HCT116 (cell line): ENCODE data around the gene WDR70. TPM values are rescaled to one million over a fixed set of nuclear protein-coding genes. Genes with fewer than 3 reads are reported as not detected.

Experiments
- ATAC-seq: fragments of 200-7000 bp; cut with Tn5 transposase; 2 replicates; pipeline ENCODE4 v1.9.1; 2020; ENCODE audit warnings: mild to moderate bottlenecking, moderate library complexity
- BruUV-seq: library from RNA; stranded (reverse); fragments of 400-500 nt; replicated peaks from 2 replicates; lab custom pipeline; 2021; lab: Mats Ljungman, UMichigan
- CTCF ChIA-PET: fragments of 300-600 bp; sonication (Branson Sonifier 250); formaldehyde crosslinking; loops from one replicate; lab custom pipeline; 2021; ENCODE audit warnings: antibody characterized with exemption; lab: Charles Lee
- POLR2A ChIA-PET: fragments of 300-600, 350-600 bp; sonication (Branson Sonifier 250); formaldehyde crosslinking; loops from one replicate; lab custom pipeline; 2021; ENCODE audit warnings: antibody characterized with exemption; lab: Charles Lee
- RAD21 ChIA-PET, 2 experiments: fragments of 300-600 bp; sonication (Branson Sonifier 250); formaldehyde crosslinking; loops; one replicate each; lab custom pipeline; 2023; ENCODE audit warnings: low total read pairs in 2 of 2; ENCODE audit not compliant: uncharacterized antibody in 2 of 2, unreplicated experiment in 2 of 2, low non-redundant PET in 1 of 2; lab: Charles Lee
- DNase-seq: peaks from one replicate; pipeline ENCODE4 v3.0.0-alpha.2; 2010; ENCODE audit warnings: low read depth, low spot score
- H2AFZ ChIP-seq: fragments of 200-600 bp; shearing (Covaris generic), sonication (generic); 2 replicates; pipeline ENCODE4 v1.6.1; 2017; ENCODE audit warnings: low read depth, mixed run types, mixed read lengths, antibody characterized with exemption, low read length; ENCODE audit not compliant: poor library complexity, severe bottlenecking
- H3K27ac ChIP-seq: 2 replicates; pipeline ENCODE4 v1.5.1; 2012; ENCODE audit warnings: low read depth, low read length
- H3K27me3 ChIP-seq: fragments of 200-600 bp; sonication (generic); 2 replicates; pipeline ENCODE4 v1.6.1; 2016; ENCODE audit warnings: mixed run types, low read length, mixed read lengths; ENCODE audit not compliant: insufficient read depth
- H3K36me3 ChIP-seq, 2 experiments: fragments of 200-500 bp in 1 of 2; fragments of 200-600 bp in 1 of 2; sonication (Bioruptor generic) in 1 of 2; sonication (generic) in 1 of 2; 2 replicates each; pipeline versions ENCODE4 v1.5.1 to v1.6.1; 2014 to 2016; ENCODE audit warnings: low read length in 2 of 2, inconsistent platforms in 1 of 2, mixed read lengths in 1 of 2, mixed run types in 1 of 2; ENCODE audit not compliant: insufficient read depth in 2 of 2, control insufficient read depth in 1 of 2
- H3K4me1 ChIP-seq, 2 experiments: fragments of 200-600 bp in 1 of 2; sonication (generic) in 1 of 2; 2 replicates each; pipeline versions ENCODE4 v1.5.1 to v1.6.1; 2012 to 2017; ENCODE audit warnings: low read length in 2 of 2, inconsistent platforms in 1 of 2, mild to moderate bottlenecking in 1 of 2, mixed read lengths in 1 of 2, mixed run types in 1 of 2, moderate library complexity in 1 of 2; ENCODE audit not compliant: insufficient read depth in 2 of 2, control insufficient read depth in 1 of 2
- H3K4me2 ChIP-seq: fragments of 200-600 bp; sonication (generic); 2 replicates; pipeline ENCODE4 v1.6.1; 2017; ENCODE audit warnings: mixed run types, low read length, mixed read lengths
- H3K4me3 ChIP-seq, 2 experiments: fragments of 200-600 bp in 1 of 2; sonication (generic) in 1 of 2; replicated peaks in 1 of 2; 2 replicates each; pipeline ENCODE4 v1.5.1; 2011 to 2016; ENCODE audit warnings: low read length in 2 of 2, control low read depth in 1 of 2, low read depth in 1 of 2, mild to moderate bottlenecking in 1 of 2, mixed read lengths in 1 of 2, mixed run types in 1 of 2
- H3K79me2 ChIP-seq: fragments of 200-600 bp; sonication (generic); 2 replicates; pipeline ENCODE4 v1.6.1; 2017; ENCODE audit warnings: mild to moderate bottlenecking, mixed run types, low read length, moderate library complexity, mixed read lengths; ENCODE audit not compliant: insufficient read depth
- H3K9ac ChIP-seq: fragments of 200-600 bp; sonication (generic); 2 replicates; pipeline ENCODE4 v1.6.1; 2016; ENCODE audit warnings: low read length, mixed read lengths
- H3K9me2 ChIP-seq: fragments of 200-600 bp; sonication (generic), shearing (Covaris generic); 2 replicates; pipeline ENCODE4 v1.6.1; 2017; ENCODE audit warnings: mixed run types, mild to moderate bottlenecking, moderate library complexity; ENCODE audit not compliant: insufficient read depth
- H3K9me3 ChIP-seq, 2 experiments: fragments of 200-500 bp in 1 of 2; fragments of 200-600 bp in 1 of 2; sonication (Bioruptor generic) in 1 of 2; sonication (generic) in 1 of 2; 2 replicates each; pipeline ENCODE4 v1.6.1; 2014 to 2017; ENCODE audit warnings: low read length in 2 of 2, mixed read lengths in 2 of 2, inconsistent platforms in 1 of 2, low read depth in 1 of 2, mild to moderate bottlenecking in 1 of 2, mixed run types in 1 of 2, moderate library complexity in 1 of 2; ENCODE audit not compliant: control insufficient read depth in 1 of 2, insufficient read depth in 1 of 2
- H4K20me1 ChIP-seq: fragments of 200-600 bp; sonication (generic), shearing (Covaris generic); 2 replicates; pipeline ENCODE4 v1.6.1; 2017; ENCODE audit warnings: mixed run types, mild to moderate bottlenecking, moderate library complexity; ENCODE audit not compliant: insufficient read depth
- CBX3 ChIP-seq: IDR thresholded peaks from 2 replicates; pipeline ENCODE4 v1.6.1; 2012; ENCODE audit warnings: low read depth
- EGR1 ChIP-seq: IDR thresholded peaks from 2 replicates; pipeline ENCODE4 v1.6.1; 2012; ENCODE audit warnings: low read depth
- EZH2 ChIP-seq: fragments of 200-600 bp; sonication (generic); IDR thresholded peaks from 2 replicates; pipeline ENCODE4 v1.6.1; 2017; ENCODE audit warnings: antibody characterized with exemption, mixed run types
- POLR2AphosphoS5 ChIP-seq: IDR thresholded peaks from 2 replicates; pipeline ENCODE4 v1.6.1; 2011; ENCODE audit warnings: mild to moderate bottlenecking, low read depth, low read length, moderate library complexity
- SRF ChIP-seq: IDR thresholded peaks from 2 replicates; pipeline ENCODE4 v1.6.1; 2012; ENCODE audit warnings: low read depth
- TCF7L2 ChIP-seq: IDR thresholded peaks from 2 replicates; pipeline ENCODE4 v1.7.0; 2011; ENCODE audit warnings: borderline replicate concordance, inconsistent platforms; ENCODE audit not compliant: insufficient read depth, insufficient read length; ENCODE audit errors: extremely low read depth
- intact Hi-C: fragments of 100-400 bp; cut with micrococcal nuclease; formaldehyde crosslinking; loops from 2 replicates; pipeline ENCODE4 v1.10.0; 2022
- total RNA-seq: library from RNA; stranded (reverse); gene quantifications from one replicate; pipeline ENCODE4 v1.2.1, GENCODE V29; 2021; ENCODE audit not compliant: unreplicated experiment
- TF ChIP-seq, protein P1 (sequence below): IDR thresholded peaks from 2 replicates; pipeline ENCODE4 v1.6.1; 2011; ENCODE audit warnings: mild to moderate bottlenecking, low read length, moderate library complexity; ENCODE audit not compliant: insufficient replicate concordance; ENCODE audit errors: extremely low read depth
- TF ChIP-seq, protein P2 (sequence below): IDR thresholded peaks from 2 replicates; pipeline ENCODE4 v1.6.1; 2012
- TF ChIP-seq, protein P3 (sequence below), 3 experiments: fragments of 200-600 bp in 1 of 3; sonication (generic) in 1 of 3; IDR thresholded peaks in 2 of 3; conservative IDR thresholded peaks in 1 of 3; 2 replicates each; pipeline ENCODE4 v1.5.1; 2012 to 2017; ENCODE audit warnings: low read depth in 2 of 3, low read length in 2 of 3, antibody characterized with exemption in 1 of 3, borderline replicate concordance in 1 of 3, control low read depth in 1 of 3, mild to moderate bottlenecking in 1 of 3, mixed read lengths in 1 of 3, mixed run types in 1 of 3, moderate library complexity in 1 of 3; ENCODE audit not compliant: insufficient read depth in 1 of 3

Gene WDR70
- total RNA-seq, 1 experiment from 2014 or later: 31.1 TPM

DNA sequence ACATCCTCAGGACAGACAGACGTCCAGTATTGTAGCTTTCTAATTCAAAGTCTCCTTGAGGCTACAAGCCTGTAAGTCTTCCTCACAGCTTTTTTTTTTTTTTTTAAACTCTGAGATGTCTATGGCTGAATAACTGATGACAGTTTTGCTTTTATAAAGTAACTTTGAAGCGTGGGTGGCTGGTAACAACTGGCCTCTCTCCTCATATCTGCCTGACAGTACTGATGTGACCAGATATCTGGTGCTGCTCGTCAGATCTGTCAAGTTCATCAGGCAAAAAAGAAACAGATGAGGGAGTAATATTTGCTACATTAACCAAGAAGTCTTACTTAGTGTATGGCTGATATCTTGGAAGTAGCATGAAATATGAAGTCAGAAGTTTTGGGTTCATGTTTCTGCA is 388.1 kb downstream of the WDR70 start (continued):
- TF ChIP-seq, protein P1, sequence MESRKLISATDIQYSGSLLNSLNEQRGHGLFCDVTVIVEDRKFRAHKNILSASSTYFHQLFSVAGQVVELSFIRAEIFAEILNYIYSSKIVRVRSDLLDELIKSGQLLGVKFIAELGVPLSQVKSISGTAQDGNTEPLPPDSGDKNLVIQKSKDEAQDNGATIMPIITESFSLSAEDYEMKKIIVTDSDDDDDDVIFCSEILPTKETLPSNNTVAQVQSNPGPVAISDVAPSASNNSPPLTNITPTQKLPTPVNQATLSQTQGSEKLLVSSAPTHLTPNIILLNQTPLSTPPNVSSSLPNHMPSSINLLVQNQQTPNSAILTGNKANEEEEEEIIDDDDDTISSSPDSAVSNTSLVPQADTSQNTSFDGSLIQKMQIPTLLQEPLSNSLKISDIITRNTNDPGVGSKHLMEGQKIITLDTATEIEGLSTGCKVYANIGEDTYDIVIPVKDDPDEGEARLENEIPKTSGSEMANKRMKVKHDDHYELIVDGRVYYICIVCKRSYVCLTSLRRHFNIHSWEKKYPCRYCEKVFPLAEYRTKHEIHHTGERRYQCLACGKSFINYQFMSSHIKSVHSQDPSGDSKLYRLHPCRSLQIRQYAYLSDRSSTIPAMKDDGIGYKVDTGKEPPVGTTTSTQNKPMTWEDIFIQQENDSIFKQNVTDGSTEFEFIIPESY: no peak
- TF ChIP-seq POLR2AphosphoS5 (no peak), CBX3 (no peak)
- TF ChIP-seq, protein P2, sequence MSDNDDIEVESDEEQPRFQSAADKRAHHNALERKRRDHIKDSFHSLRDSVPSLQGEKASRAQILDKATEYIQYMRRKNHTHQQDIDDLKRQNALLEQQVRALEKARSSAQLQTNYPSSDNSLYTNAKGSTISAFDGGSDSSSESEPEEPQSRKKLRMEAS: no peak
- TF ChIP-seq, all 23 proteins: peak for 0

DNA sequence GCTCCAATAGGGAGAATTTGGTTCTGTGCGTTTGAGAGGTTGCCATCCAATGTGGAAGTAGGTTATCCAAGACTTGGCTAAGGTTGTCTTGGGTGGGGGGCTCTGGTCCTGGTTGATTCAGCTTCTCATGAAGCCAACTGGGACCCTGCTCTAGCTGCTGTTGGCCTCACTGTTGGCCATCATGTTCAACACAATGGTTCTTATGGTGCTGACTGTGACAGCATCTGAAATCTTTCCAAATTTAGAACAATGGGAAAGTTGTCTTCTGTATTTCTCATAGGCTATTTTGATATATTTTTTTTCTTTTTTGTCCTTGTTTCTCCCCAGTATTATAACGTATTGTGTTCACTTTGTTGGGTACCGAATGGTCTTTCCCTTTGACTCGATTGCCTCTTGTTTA is 388.8 kb downstream of the WDR70 start:
- Histone ChIP-seq H3K9me3 (no peaks in the 10 kb centered on the region; a peak in 1 of 4 replicates), H3K9ac (no peak overlapping the region), H3K27me3 (no peaks in the 10 kb centered on the region), H3K4me1 (no peaks in the 10 kb centered on the region; a peak in 1 of 4 replicates), H3K79me2 (no peaks in the 10 kb centered on the region), H3K9me2 (no peaks in the 10 kb centered on the region), H2AFZ (no peak overlapping the region), H3K4me3 (no peak overlapping the region), H3K4me2 (no peak overlapping the region), H3K27ac (no peak overlapping the region), H4K20me1 (no peaks in the 10 kb centered on the region), H3K36me3 (no peaks in the 10 kb centered on the region)
- ChIA-PET POLR2A (no interaction called here), CTCF (no interaction called here), RAD21 (no interaction called here)
- BruUV-seq: no TSS peak
- no peak for ATAC-seq
- intact Hi-C loops: no loop called here
- no peak for DNase-seq
- TF ChIP-seq CBX3 (no peak), SRF (no peak), EZH2 (no peak), EGR1 (no peak), TCF7L2 (no peak)
- TF ChIP-seq, protein P3, sequence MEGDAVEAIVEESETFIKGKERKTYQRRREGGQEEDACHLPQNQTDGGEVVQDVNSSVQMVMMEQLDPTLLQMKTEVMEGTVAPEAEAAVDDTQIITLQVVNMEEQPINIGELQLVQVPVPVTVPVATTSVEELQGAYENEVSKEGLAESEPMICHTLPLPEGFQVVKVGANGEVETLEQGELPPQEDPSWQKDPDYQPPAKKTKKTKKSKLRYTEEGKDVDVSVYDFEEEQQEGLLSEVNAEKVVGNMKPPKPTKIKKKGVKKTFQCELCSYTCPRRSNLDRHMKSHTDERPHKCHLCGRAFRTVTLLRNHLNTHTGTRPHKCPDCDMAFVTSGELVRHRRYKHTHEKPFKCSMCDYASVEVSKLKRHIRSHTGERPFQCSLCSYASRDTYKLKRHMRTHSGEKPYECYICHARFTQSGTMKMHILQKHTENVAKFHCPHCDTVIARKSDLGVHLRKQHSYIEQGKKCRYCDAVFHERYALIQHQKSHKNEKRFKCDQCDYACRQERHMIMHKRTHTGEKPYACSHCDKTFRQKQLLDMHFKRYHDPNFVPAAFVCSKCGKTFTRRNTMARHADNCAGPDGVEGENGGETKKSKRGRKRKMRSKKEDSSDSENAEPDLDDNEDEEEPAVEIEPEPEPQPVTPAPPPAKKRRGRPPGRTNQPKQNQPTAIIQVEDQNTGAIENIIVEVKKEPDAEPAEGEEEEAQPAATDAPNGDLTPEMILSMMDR (IDR thresholded peaks at IDR 0.05 in 2 of 3, conservative IDR thresholded peaks at IDR 0.05 in 1 of 3; ENCODE audit: borderline replicate concordance in 1 of 3, insufficient read depth in 1 of 3, low read depth in 2 of 3, low read length in 2 of 3): no peak
- TF ChIP-seq, all 23 proteins: peak for 0
